Colonic mucosa (tissue), 4 donors: ENCODE results near the gene UBE2U. TPM values are rescaled to one million over a fixed set of nuclear protein-coding genes. Genes with fewer than 3 reads are reported as not detected.

ENCODE experiments used
- DNase-seq: peaks from one replicate; pipeline ENCODE4 v3.0.0-alpha.2; 2020
- H3K27ac ChIP-seq: fragments of 200-600 bp; one replicate; pipeline ENCODE4 v1.8.0; 2021
- H3K27me3 ChIP-seq: fragments of 200-600 bp; one replicate; pipeline ENCODE4 v1.8.0; 2021
- H3K36me3 ChIP-seq: fragments of 200-600 bp; one replicate; pipeline ENCODE4 v1.8.0; 2021
- H3K4me1 ChIP-seq: fragments of 200-600 bp; one replicate; pipeline ENCODE4 v1.8.0; 2021; ENCODE audit warnings: mild to moderate bottlenecking
- H3K4me3 ChIP-seq: fragments of 200-600 bp; one replicate; pipeline ENCODE4 v1.8.0; 2021
- H3K9ac ChIP-seq, 2 donors: one replicate each; pipeline ENCODE4 v1.7.0; 2013; ENCODE audit warnings: control low read depth in 2 of 2, low read depth in 2 of 2, low read length in 2 of 2
- H3K9me3 ChIP-seq: fragments of 200-600 bp; one replicate; pipeline ENCODE4 v1.8.0; 2021
- intact Hi-C: fragments of 100-400 bp; cut with DNase I; formaldehyde crosslinking; loops from one replicate; pipeline ENCODE4 v1.14.1; 2022
- total RNA-seq, 2 donors: library from RNA; stranded (reverse); fragmentation: NEBNext Ultra II Directional in 1 of 2; extraction: Animal tissue kit (Norgen Biotek cat#: 25700) in 1 of 2; gene quantifications; one replicate each; pipeline ENCODE4 v1.2.1, GENCODE V29; 2021
- TF ChIP-seq, protein P1 (sequence below): fragments of 200-600 bp; IDR thresholded peaks from one replicate; pipeline ENCODE4 v1.8.0; 2022; ENCODE audit warnings: antibody characterized with exemption, mild to moderate bottlenecking
- donor health status: healthy.
- donor health status: DM: no; HTN: no; CAD: no.
- donor health status: DM: no; HTN: no; CAD: no.

The UBE2U gene
- total RNA-seq, 2 donors from 2014 or later = not detected

DNA sequence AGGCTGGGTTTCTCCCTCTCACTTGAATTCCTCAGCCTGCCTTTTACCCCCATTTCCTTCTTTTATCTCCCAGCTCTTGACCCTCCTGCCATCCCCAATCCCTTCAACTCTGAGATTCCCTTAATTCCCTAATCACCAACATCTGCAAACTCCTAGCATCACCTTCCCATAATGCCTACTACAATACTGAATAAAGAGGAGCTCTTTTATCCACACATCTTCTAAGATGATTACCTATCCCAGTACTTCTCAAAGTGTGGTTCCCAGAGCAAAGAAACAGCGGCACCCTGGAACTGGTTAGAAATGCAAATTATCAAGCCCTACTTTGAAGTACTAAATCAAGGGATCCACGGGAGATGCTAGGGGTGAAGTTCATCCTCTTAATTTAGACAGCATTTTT lies 21.2 kb upstream of the UBE2U start:
- no peaks in the 10 kb centered on the region for H3K4me1 ChIP-seq
- no peak for DNase-seq
- no peak overlapping the region for H3K27ac ChIP-seq
- intact Hi-C loops = no loop called here
- H3K9ac ChIP-seq = no peak overlapping the region
- H3K9me3 ChIP-seq = no peaks in the 10 kb centered on the region
- no peaks in the 10 kb centered on the region for H3K36me3 ChIP-seq
- no peaks in the 10 kb centered on the region for H3K27me3 ChIP-seq
- no peak overlapping the region for H3K4me3 ChIP-seq
- TF ChIP-seq, protein P1, sequence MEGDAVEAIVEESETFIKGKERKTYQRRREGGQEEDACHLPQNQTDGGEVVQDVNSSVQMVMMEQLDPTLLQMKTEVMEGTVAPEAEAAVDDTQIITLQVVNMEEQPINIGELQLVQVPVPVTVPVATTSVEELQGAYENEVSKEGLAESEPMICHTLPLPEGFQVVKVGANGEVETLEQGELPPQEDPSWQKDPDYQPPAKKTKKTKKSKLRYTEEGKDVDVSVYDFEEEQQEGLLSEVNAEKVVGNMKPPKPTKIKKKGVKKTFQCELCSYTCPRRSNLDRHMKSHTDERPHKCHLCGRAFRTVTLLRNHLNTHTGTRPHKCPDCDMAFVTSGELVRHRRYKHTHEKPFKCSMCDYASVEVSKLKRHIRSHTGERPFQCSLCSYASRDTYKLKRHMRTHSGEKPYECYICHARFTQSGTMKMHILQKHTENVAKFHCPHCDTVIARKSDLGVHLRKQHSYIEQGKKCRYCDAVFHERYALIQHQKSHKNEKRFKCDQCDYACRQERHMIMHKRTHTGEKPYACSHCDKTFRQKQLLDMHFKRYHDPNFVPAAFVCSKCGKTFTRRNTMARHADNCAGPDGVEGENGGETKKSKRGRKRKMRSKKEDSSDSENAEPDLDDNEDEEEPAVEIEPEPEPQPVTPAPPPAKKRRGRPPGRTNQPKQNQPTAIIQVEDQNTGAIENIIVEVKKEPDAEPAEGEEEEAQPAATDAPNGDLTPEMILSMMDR = no peak

DNA sequence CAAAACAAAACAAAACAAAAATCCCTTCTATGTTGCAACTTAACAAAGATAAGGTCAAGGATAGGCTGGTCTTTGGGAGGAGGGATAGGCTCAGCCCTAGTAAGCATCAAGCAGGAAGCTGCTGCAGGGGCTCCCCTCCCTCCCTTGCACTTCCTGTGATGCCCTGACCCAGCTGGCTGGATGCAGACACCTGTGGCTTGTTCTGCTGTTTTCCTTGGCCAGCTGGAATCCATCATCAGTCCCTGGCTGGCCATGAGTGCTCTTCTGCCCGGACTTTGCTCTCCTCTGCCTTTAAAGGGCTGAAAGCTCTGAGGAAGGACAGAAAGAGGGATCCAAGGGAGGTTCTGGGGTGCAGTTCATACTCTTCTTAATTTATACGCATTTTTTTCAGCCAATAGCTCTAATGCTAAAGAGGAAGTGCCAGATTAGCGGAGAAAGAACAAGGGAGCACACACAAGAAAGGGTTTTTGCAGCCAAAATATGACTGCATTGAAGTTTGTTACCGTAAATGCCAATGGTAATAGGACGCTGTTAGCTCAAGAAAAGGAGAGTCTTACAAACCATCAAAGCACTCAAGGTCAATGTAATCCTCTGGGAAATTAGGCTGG lies 19.9 kb upstream of the UBE2U start:
- Histone ChIP-seq H3K9me3 (no peaks in the 10 kb centered on the region), H3K27ac (no peak overlapping the region), H3K4me3 (no peak overlapping the region), H3K36me3 (no peaks in the 10 kb centered on the region), H3K9ac (no peak overlapping the region), H3K27me3 (no peaks in the 10 kb centered on the region), H3K4me1 (no peaks in the 10 kb centered on the region)
- DNase-seq = no peak
- TF ChIP-seq, protein P1 = no peak
- intact Hi-C loops = no loop called here

DNA sequence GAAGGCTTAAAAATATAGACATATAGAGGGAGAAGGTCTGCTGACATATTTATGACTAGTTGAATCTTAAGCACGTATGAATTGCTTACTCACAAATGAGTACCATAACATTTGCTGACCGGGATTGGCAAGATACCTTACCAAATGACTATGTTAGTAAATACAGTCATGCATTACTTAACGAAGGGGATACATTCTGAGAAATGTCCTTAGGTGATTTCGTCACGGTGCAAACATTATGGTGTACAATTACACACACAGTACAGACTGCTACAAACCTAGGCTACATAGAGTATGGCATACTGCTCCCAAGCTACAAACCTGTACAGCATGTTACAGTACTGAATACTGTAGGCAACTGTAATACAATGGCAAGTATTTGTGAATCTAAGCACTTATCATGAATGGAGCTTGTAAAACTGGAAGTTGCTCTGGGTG lies 19.4 kb upstream of the UBE2U start:
- TF ChIP-seq, protein P1 = no peak
- no peaks in the 10 kb centered on the region for H3K4me1 ChIP-seq
- no peak for DNase-seq
- no peaks in the 10 kb centered on the region for H3K36me3 ChIP-seq
- H3K27ac ChIP-seq = no peak overlapping the region
- no peaks in the 10 kb centered on the region for H3K27me3 ChIP-seq
- H3K9me3 ChIP-seq = no peaks in the 10 kb centered on the region
- intact Hi-C loops = no loop called here
- H3K4me3 ChIP-seq = no peak overlapping the region
- no peak overlapping the region for H3K9ac ChIP-seq

DNA sequence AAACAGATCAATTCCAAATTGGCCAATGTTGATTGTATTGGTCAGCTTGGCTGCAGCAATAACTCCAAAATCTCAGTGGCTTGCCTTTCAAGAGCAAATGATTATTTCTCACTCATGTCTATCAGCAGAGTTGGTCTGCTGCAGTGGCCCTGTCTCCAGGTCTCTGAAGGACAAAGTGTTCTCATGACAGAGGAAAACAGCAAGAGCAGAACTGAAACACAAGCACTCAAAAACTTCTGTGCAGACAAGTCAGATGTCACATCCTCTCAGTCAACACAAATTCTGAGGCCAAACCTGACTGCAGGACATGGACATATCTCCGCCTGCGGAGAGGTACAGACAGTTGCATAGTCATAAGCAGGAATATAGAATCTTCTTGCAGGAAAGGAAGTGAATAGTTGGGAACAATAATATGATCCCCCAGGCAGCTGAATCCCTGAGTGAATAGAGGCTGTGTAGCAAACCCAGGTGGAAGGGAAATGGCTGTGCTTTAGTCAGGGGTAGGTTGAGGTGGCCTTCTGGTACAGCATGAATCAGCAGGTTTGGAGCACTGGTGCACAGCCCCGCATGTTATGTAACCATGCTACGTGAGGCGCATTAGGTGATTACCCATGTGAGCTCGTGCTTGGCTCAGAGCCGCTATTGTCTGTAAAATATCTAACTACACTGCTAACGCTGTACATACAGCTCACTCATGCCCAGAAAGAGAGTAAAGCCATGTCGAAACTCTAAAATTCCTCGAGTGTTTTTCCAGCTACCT lies 17.1 kb upstream of the UBE2U start:
- Histone ChIP-seq H3K4me3 (no peak overlapping the region), H3K36me3 (no peaks in the 10 kb centered on the region), H3K9ac (no peak overlapping the region), H3K27me3 (no peaks in the 10 kb centered on the region), H3K4me1 (no peaks in the 10 kb centered on the region), H3K27ac (no peak overlapping the region), H3K9me3 (no peaks in the 10 kb centered on the region)
- no peak for DNase-seq
- intact Hi-C loops = no loop called here
- TF ChIP-seq, protein P1 = no peak

GRCh38 chr1:64186898-64187280 lies 16.5 kb upstream of the UBE2U start:
- Histone ChIP-seq H3K9ac (no peak overlapping the region), H3K4me3 (no peak overlapping the region), H3K36me3 (no peaks in the 10 kb centered on the region), H3K27ac (no peak overlapping the region), H3K9me3 (no peaks in the 10 kb centered on the region), H3K4me1 (no peaks in the 10 kb centered on the region), H3K27me3 (no peaks in the 10 kb centered on the region)
- intact Hi-C loops = no loop called here
- TF ChIP-seq, protein P1 = no peak
- no peak for DNase-seq
